22Rv1 (cell line): ENCODE data around the gene ARHGAP10.

Experiments used
- CTCF ChIP-seq: fragments of 450-650 bp; IDR thresholded peaks from 2 replicates; pipeline ENCODE4 v1.5.1; 2017; ENCODE audit warnings: mild to moderate bottlenecking
- ZFX ChIP-seq: fragments of 450-650 bp; IDR thresholded peaks from 2 replicates; pipeline ENCODE4 v1.6.1; 2017; ENCODE audit warnings: antibody characterized with exemption, borderline replicate concordance

DNA sequence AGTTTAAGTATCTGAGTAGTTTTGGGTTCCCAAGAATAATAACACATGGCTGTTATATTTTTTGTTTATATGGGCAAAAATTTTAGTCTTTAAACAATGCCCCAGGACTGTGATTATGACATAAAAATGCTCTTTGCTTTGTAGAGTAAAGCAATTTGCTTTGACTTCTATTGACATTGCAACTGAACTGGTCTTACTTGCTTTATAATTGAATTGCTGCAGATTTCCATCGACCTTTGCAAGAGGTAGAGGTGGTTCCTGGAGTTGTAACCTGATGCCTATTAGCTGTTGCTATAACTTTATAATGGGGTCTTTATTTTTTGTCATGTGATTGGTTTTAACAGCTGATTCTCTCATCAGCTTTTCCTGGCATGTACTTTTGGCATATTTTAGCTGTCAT is 302.9 kb downstream of the ARHGAP10 start:
- TF ChIP-seq CTCF (no peak), ZFX (no peak)
